GM21515 (cell line): ENCODE measurements around the gene TNRC18.
"Not testable (repeated sequence)": the region's sequence is repeated elsewhere in the genome, so short reads cannot be mapped to it uniquely, and the experiment has no call there.

Experiments
- ATAC-seq: cut with Tn5 transposase; IDR thresholded peaks from one replicate; pipeline ENCODE4 v1.9.1; 2021; ENCODE audit not compliant: unreplicated experiment

Gene TNRC18

GRCh38 chr7:5350600-5351385 is 72.8 kb downstream of the TNRC18 start:
- no peak for ATAC-seq

GRCh38 chr7:5350174-5350463 is 73.5 kb downstream of the TNRC18 start:
- ATAC-seq: no peak

DNA sequence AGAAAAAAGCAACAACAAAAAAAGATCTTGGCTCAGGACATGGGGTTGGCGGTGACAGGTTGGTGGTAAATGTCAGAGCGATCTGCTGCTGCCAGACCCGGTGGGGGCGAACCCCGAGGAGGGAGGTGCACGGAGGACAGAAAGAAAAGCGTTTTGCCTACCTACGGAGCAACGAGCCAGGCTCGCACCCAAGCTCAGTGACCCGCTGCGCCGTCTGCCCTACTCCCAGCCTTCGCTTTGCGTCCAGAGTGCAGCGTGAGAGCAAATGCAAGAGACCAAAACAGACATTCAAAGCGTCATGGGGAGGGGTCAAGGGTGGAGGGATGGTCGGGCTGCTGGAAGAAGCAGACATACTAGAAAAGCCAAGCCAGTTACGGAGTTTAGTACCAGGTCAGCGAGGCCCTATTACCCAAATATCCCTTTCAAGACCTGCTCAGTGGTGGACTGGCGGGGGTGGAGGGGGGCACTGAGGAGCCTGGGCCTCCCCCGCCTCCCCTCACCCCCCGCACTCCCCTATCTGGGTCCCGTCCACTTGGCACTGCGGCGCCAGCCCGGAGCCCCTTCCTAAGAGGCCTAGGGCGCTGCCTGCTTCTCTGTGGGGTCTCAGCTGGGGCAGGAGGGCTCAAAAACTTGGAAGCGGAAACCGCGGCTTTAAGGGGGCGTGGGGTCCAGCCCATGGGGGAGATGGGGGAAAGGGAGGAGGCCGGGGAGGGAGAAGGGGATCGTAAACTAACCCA is 74.0 kb downstream of the TNRC18 start:
- no peak for ATAC-seq

GRCh38 chr7:5349005-5349380 is 74.6 kb downstream of the TNRC18 start:
- no peak for ATAC-seq

DNA sequence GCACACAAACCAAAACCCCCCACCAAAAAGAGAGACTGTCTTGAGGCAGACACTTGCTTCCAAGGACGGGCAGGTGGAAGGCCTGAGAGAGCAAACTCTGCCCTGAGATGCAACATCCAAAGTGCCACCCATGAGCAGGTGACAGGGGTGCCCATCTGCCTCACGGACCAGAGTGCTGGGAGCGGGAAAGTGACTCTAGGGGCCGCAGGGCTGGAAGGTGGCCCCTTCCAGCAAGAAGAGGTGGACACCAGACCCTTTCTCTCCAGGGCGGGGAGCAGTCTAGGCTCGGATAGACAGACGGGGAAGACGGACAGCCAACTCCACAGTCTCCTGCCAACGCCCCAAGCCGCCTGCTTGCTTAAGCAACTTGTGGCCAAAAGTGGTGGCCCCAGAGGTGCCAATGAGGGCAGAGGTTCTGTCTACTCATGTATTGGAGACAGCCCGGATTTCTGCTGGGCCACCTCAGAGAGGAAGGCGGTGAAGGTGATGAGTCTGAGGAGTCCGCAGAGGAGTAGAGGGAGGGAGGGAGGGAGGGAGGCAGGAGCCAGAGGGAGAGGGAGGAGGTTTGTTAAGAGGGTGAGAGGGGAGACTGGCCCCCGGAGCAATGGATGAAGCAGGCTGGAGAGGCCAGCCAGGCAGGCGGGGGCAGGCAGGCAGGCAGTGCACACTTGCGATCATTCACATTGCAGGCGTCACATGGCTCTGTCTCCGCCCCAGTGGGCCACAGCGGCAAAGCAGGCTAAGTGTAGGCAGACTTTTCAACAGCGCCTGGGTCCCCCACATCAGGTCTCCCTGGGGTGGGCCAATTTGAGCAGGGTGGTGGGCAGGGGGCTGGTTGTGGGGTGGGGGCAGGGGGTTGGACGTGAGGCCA is 75.3 kb downstream of the TNRC18 start:
- no peak for ATAC-seq

GRCh38 chr7:5345671-5346070 is 78.0 kb downstream of the TNRC18 start:
- no peak for ATAC-seq

GRCh38 chr7:5345171-5345570 is 78.5 kb downstream of the TNRC18 start:
- ATAC-seq: no peak

DNA sequence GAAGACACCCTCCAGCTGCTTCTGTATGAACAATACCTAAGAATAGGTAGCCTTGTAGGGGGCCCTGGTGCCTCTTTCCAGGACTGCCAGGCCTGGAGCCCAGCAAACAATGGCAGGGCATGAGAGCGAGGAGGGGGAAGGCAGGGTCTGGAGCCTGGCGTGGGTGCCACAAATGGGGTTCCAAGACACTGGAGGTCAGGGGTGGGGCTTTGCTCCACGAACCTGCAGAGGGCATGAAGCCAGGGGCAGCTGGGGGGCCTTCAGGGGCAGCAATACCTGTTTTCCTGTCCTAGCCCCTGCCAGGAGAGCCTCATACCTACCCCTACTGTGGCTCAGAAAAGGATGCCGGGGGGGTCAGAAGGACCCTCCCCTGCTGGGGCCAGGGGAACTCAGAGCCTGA is 79.3 kb downstream of the TNRC18 start:
- no peak for ATAC-seq

GRCh38 chr7:5343884-5344283 is 79.8 kb downstream of the TNRC18 start:
- no peak for ATAC-seq

- ATAC-seq: no peak
These were observed 81.0 kb downstream of the TNRC18 start for GRCh38 chr7:5342631-5343030.

DNA sequence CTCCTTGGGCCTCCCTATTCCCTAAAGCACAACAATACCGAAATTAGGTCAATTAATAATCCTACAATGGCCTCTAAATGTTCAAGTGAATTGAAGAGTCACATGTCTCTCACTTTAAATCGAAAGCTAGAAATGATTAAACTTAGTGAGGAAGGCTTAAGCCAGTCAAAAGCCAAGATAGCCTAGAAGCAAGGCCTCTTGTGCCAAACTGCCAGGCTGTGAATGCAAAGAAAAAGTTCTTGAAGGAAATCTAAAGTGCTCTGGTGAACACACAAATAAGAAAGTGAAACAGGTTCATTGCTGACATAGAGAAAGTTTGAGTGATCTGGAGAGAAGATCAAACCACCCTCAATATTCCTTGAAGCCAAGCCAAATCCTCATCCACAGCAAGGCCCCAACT is 83.7 kb downstream of the TNRC18 start:
- no peak for ATAC-seq

GRCh38 chr7:5337047-5337446 is 86.6 kb downstream of the TNRC18 start:
- no peak for ATAC-seq

DNA sequence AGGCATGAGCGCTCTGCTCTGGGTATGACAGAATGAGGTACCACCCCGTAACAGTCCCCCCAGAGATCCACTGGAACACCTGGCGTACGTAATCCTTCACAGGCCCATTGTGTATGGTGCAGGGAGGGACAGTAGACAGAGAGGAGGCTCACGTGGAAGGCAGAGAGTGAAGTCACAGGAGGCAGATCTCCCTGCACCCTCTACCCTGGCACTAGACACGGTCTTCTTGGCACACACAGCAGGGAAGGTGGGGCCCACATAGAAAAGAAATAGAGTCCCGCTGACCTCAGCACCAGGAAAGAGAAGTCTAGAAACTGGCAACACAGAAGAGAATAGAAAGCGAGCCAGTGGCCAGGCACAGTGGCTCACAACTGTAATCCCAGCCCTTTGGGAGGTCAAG is 89.0 kb downstream of the TNRC18 start:
- no peak for ATAC-seq

GRCh38 chr7:5333121-5334045 is 90.3 kb downstream of the TNRC18 start:
- no peak for ATAC-seq

DNA sequence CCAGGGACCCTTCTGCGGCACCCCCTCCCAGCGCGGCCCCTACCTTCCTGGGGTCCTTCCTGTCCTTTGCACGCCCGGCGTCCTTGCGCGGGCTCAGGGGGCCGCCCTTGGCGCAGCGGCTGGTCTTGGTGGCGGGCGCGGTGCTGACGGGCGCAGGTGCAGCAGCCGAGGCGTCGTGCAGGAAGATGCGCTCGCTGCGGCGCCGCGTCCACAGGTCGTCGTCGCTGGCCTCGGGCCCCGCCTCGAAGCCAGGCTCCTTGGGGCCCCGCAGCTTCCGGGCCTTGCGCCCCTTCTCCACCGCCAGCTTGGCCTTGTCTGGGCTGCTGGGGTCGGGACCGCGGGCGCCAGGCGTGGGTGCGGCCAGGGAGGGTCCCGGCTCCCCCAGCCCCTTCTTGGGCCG is 91.1 kb downstream of the TNRC18 start:
- no peak for ATAC-seq

DNA sequence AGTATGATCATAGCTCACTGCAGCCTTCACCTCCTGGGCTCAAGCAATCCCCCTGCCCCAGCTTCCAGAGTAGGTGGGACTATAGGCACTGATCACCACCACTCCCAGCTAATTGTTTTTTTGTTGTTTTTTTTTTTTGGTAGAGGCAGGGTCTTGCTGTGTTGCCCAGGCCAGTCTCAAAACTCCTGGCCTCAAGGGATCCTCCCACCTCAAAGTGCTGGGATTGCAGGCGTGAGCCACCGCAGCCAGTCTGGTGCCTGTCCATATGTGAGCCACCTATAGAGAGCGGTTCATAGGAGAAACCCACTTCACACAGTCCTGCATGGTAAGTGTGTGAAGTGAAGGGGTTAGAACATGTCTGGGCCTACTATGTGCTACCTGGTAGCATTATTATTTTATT is 93.3 kb downstream of the TNRC18 start:
- no peak for ATAC-seq

GRCh38 chr7:5324961-5325360 is 98.7 kb downstream of the TNRC18 start:
- no peak for ATAC-seq

DNA sequence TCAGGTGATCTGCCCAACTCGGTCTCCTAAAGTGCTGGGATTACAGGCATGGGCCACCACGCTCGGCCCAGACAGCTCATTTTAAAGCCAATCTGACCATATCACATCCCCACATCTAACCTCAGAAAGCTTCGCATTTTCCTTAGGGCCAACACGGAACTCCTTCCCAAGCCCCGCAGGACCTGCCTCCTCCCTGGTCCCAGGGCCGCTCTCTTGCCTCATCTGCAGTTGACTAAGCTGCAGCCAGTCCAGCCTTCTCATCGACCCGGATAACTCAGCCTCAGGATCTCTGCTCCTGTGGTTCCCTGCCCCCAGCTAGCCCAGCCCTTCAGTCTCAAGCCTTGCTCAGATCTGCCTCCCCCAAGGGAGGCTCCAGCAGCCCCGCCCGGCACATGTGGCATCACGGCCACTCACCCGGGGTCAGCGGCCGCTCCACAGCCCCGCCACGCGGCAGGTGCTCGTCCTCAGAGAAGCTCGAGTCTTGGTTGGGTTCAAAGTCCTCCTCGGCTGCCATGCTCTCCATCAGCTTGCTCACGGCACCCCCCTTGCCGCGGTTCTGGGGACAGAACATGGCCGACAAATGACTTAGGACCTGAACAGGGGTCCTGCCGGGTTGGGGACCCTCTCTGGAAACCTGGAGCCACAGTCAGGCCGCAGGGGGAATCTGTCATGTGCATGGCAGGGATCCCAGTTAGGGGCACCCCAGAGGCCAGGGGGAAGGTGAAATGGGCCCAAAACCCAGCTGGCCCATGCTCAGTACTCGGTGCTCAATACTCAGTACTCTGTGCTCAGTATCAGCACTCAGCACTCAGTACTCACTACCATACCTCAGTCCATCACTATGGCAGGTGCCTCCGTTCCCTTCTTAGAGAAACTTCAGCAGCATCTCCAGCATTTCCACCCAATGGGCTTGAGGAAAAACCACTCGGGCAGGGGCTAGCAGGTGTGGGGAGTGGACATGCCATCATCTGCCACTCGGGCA is 99.5 kb downstream of the TNRC18 start:
- ATAC-seq: not testable (repeated sequence)

GRCh38 chr7:5322621-5323410 is 100.8 kb downstream of the TNRC18 start:
- ATAC-seq: no peak
